H1 (cell line): ENCODE results near the gene CDK19.

Experiments used
- CREB1 ChIP-seq: IDR thresholded peaks from 2 replicates; pipeline ENCODE4 v1.6.1; 2012; ENCODE audit warnings: inconsistent platforms
- CTBP2 ChIP-seq: IDR thresholded peaks from 2 replicates; pipeline ENCODE4 v1.7.0; 2011; ENCODE audit warnings: borderline replicate concordance, mild to moderate bottlenecking, moderate library complexity, mixed read lengths, low read length; ENCODE audit not compliant: insufficient read depth, insufficient read length
- CTCF ChIP-seq, 3 experiments: IDR thresholded peaks; 1 replicate in 2 of 3; 2 replicates in 1 of 3; pipeline versions ENCODE4 v1.5.1 to v1.6.1; 2011; ENCODE audit warnings: low read length in 3 of 3, mild to moderate bottlenecking in 3 of 3, inconsistent platforms in 2 of 3, low read depth in 1 of 3, moderate library complexity in 1 of 3; ENCODE audit not compliant: insufficient read depth in 1 of 3; ENCODE audit errors: control extremely low read depth in 1 of 3
- EZH2 ChIP-seq: fragments of 200-600 bp; sonication (generic); IDR thresholded peaks from 2 replicates; pipeline ENCODE4 v1.7.1; 2012; ENCODE audit warnings: low read depth, mild to moderate bottlenecking, moderate library complexity, low read length, inconsistent platforms; ENCODE audit not compliant: severe bottlenecking
- GTF2F1 ChIP-seq: IDR thresholded peaks from 2 replicates; pipeline ENCODE4 v1.6.1; 2012; ENCODE audit warnings: low read depth, low read length, improper control_type of control experiment, borderline replicate concordance
- JUN ChIP-seq: IDR thresholded peaks from 2 replicates; pipeline ENCODE4 v1.6.1; 2011; ENCODE audit warnings: low read depth, mild to moderate bottlenecking, improper control_type of control experiment, low read length
- MAX ChIP-seq: IDR thresholded peaks from 2 replicates; pipeline ENCODE4 v1.6.1; 2012; ENCODE audit warnings: inconsistent platforms
- NRF1 ChIP-seq: IDR thresholded peaks from 2 replicates; pipeline ENCODE4 v1.6.1; 2011; ENCODE audit warnings: mild to moderate bottlenecking, low read depth, low read length, improper control_type of control experiment
- POLR2A ChIP-seq, 2 experiments: IDR thresholded peaks; 1 replicate in 1 of 2; 2 replicates in 1 of 2; pipeline ENCODE4 v1.6.1; 2011; ENCODE audit warnings: low read depth in 2 of 2, low read length in 2 of 2, mild to moderate bottlenecking in 2 of 2; ENCODE audit errors: control extremely low read depth in 1 of 2
- POLR2AphosphoS5 ChIP-seq: IDR thresholded peaks from 2 replicates; pipeline ENCODE4 v1.6.1; 2011; ENCODE audit warnings: low read depth, low read length
- YY1 ChIP-seq: IDR thresholded peaks from 2 replicates; pipeline ENCODE4 v1.6.1; 2011; ENCODE audit warnings: low read depth, mild to moderate bottlenecking, low read length
- TF ChIP-seq, protein P1 (sequence below): IDR thresholded peaks from 2 replicates; pipeline ENCODE4 v1.6.1; 2011; ENCODE audit warnings: low read length, improper control_type of control experiment

DNA sequence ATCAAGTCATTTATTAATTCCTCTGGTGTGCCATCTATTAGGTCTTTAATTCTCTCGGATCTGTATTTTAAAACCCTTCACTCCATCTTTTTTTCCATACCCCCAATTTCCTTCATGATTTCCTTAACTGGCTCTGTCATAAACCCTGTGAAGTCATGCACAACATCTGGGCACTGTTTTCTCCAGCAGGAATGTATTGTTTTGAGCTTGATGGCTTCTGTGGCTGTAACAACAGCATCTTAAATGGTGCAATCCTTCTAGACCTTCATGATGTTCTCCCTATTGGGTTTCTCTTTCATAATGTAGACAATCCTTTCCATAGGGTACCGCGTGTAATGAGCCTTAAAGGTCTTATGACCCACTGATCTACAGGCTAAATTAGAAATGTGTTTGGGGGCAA is 29.0 kb downstream of the CDK19 start:
- TF ChIP-seq EZH2 (no peak), CTCF (IDR thresholded peaks at IDR 0.05; ENCODE audit: control extremely low read depth in 1 of 3, insufficient read depth in 1 of 3, low read depth in 1 of 3, low read length in 3 of 3) (no peak), CTBP2 (no peak), CREB1 (no peak), POLR2AphosphoS5 (no peak), MAX (no peak), POLR2A (IDR thresholded peaks at IDR 0.05; ENCODE audit: control extremely low read depth in 1 of 2, low read depth in 2 of 2, low read length in 2 of 2) (no peak), JUN (no peak), NRF1 (no peak), GTF2F1 (no peak), YY1 (no peak)
- TF ChIP-seq, protein P1, sequence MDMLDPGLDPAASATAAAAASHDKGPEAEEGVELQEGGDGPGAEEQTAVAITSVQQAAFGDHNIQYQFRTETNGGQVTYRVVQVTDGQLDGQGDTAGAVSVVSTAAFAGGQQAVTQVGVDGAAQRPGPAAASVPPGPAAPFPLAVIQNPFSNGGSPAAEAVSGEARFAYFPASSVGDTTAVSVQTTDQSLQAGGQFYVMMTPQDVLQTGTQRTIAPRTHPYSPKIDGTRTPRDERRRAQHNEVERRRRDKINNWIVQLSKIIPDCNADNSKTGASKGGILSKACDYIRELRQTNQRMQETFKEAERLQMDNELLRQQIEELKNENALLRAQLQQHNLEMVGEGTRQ, result no peak
